Nephron (organoid): ENCODE data around the gene NOM1.

Experiments used
- H3K27ac Mint-ChIP-seq, 3 experiments: 2 replicates each; pipeline ENCODE4 v1.8.0; 2020; ENCODE audit warnings: mixed read lengths in 3 of 3, mild to moderate bottlenecking in 2 of 3, moderate library complexity in 1 of 3
- H3K27me3 Mint-ChIP-seq: 2 replicates; pipeline ENCODE4 v1.8.0; 2021; ENCODE audit warnings: low read depth, mild to moderate bottlenecking, moderate library complexity, mixed read lengths
- H3K36me3 Mint-ChIP-seq: 2 replicates; pipeline ENCODE4 v1.8.0; 2020; ENCODE audit warnings: low read depth, mixed read lengths
- H3K4me1 Mint-ChIP-seq: 2 replicates; pipeline ENCODE4 v1.8.0; 2020; ENCODE audit warnings: mixed read lengths
- H3K4me3 Mint-ChIP-seq, 3 experiments: 2 replicates each; pipeline ENCODE4 v1.8.0; 2020; ENCODE audit warnings: mild to moderate bottlenecking in 3 of 3, mixed read lengths in 3 of 3, moderate library complexity in 2 of 3
- H3K9me3 Mint-ChIP-seq: 2 replicates; pipeline ENCODE4 v1.8.0; 2020; ENCODE audit warnings: mixed read lengths
- CTCF ChIP-seq, 3 experiments: fragments of 200-600 bp; sonication (generic); IDR thresholded peaks; one replicate each; pipeline ENCODE4 v1.5.0; 2021; ENCODE audit warnings: antibody characterized with exemption in 3 of 3; ENCODE audit not compliant: unreplicated experiment in 3 of 3

NOM1 gene

GRCh38 chr7:157009778-157010587 is 60.5 kb downstream of the NOM1 start:
- Mint-ChIP-seq H3K36me3 (no peaks in the 10 kb centered on the region), H3K27ac (no peak overlapping the region), H3K4me1 (peaks cover 1% of the 10 kb centered on the region), H3K9me3 (no peaks in the 10 kb centered on the region), H3K4me3 (peak overlapping the region in 2 of 3 experiments; percentile 67 to 77), H3K27me3 (peaks cover 89% of the 10 kb centered on the region)
- no peak for TF ChIP-seq CTCF (IDR thresholded peaks at IDR 0.05; ENCODE audit: unreplicated experiment in 3 of 3)

- Mint-ChIP-seq H3K27me3 (peaks cover 89% of the 10 kb centered on the region), H3K4me1 (no peaks in the 10 kb centered on the region), H3K4me3 (peak within 1 kb of the TSS; percentile 67 to 77 (median 77)), H3K9me3 (no peaks in the 10 kb centered on the region), H3K36me3 (no peaks in the 10 kb centered on the region), H3K27ac (no peak within 1 kb of the TSS)
- TF ChIP-seq CTCF (IDR thresholded peaks at IDR 0.05; ENCODE audit: unreplicated experiment in 3 of 3): no peak
These were observed 61.2 kb downstream of the NOM1 start, which contains the start of gene MNX1 for GRCh38 chr7:157010588-157011332. TSS of gene MNX1 (minus strand) at chr7:157010663. CDS start at chr7:157010350, 313 bp downstream.

GRCh38 chr7:157011333-157012112 is 62.0 kb downstream of the NOM1 start:
- TF ChIP-seq CTCF (IDR thresholded peaks at IDR 0.05; ENCODE audit: unreplicated experiment in 3 of 3): no peak
- peaks cover 89% of the 10 kb centered on the region for H3K27me3 Mint-ChIP-seq
- H3K9me3 Mint-ChIP-seq: no peaks in the 10 kb centered on the region
- no peaks in the 10 kb centered on the region for H3K4me1 Mint-ChIP-seq
- H3K4me3 Mint-ChIP-seq: peak overlapping the region; percentile 58 to 77 (median 67)
- H3K36me3 Mint-ChIP-seq: no peaks in the 10 kb centered on the region
- H3K27ac Mint-ChIP-seq: no peak overlapping the region

GRCh38 chr7:157012113-157012547 is 62.6 kb downstream of the NOM1 start:
- H3K4me3 Mint-ChIP-seq: peak overlapping the region in 2 of 3 experiments; percentile 1 to 9
- no peaks in the 10 kb centered on the region for H3K4me1 Mint-ChIP-seq
- H3K36me3 Mint-ChIP-seq: no peaks in the 10 kb centered on the region
- no peak overlapping the region for H3K27ac Mint-ChIP-seq
- TF ChIP-seq CTCF (IDR thresholded peaks at IDR 0.05; ENCODE audit: unreplicated experiment in 3 of 3): no peak
- no peaks in the 10 kb centered on the region for H3K9me3 Mint-ChIP-seq
- H3K27me3 Mint-ChIP-seq: peaks cover 89% of the 10 kb centered on the region

- TF ChIP-seq CTCF (IDR thresholded peaks at IDR 0.05; ENCODE audit: unreplicated experiment in 3 of 3): no peak
- Mint-ChIP-seq H3K27ac (no peak overlapping the region), H3K27me3 (peaks cover 89% of the 10 kb centered on the region), H3K36me3 (no peaks in the 10 kb centered on the region), H3K9me3 (no peaks in the 10 kb centered on the region), H3K4me1 (no peaks in the 10 kb centered on the region), H3K4me3 (no peak overlapping the region)
These were observed 63.6 kb downstream of the NOM1 start for GRCh38 chr7:157013101-157013500.
